ENCODE results near the gene AKT1. TPM values are rescaled to one million over a fixed set of nuclear protein-coding genes. Genes with fewer than 3 reads are reported as not detected.

The AKT1 gene
- total and polyA plus RNA-seq, 2 experiments from 2014 or later: 19.2 to 78.7 TPM

DNA sequence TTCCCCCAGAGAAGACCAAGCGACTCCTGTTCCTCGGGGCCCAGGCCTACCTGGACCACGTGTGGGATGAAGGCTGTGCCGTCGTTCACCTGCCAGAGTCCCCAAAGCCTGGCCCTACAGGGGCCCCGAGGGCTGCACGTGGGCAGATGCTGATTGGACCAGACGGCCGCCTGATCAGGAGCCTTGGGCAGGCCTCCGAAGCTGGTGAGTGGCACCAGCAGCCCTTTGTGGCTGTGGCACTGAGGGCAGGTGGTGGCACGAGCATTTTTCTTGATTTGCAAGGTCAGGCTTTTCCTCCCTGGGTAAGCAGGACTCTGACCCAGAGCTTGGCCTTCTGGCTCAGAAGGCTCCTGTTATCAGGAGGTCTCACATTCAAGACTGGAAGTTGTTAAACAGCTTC lies 39.9 kb downstream of the AKT1 start (continued):
- TF ChIP-seq, protein P1, sequence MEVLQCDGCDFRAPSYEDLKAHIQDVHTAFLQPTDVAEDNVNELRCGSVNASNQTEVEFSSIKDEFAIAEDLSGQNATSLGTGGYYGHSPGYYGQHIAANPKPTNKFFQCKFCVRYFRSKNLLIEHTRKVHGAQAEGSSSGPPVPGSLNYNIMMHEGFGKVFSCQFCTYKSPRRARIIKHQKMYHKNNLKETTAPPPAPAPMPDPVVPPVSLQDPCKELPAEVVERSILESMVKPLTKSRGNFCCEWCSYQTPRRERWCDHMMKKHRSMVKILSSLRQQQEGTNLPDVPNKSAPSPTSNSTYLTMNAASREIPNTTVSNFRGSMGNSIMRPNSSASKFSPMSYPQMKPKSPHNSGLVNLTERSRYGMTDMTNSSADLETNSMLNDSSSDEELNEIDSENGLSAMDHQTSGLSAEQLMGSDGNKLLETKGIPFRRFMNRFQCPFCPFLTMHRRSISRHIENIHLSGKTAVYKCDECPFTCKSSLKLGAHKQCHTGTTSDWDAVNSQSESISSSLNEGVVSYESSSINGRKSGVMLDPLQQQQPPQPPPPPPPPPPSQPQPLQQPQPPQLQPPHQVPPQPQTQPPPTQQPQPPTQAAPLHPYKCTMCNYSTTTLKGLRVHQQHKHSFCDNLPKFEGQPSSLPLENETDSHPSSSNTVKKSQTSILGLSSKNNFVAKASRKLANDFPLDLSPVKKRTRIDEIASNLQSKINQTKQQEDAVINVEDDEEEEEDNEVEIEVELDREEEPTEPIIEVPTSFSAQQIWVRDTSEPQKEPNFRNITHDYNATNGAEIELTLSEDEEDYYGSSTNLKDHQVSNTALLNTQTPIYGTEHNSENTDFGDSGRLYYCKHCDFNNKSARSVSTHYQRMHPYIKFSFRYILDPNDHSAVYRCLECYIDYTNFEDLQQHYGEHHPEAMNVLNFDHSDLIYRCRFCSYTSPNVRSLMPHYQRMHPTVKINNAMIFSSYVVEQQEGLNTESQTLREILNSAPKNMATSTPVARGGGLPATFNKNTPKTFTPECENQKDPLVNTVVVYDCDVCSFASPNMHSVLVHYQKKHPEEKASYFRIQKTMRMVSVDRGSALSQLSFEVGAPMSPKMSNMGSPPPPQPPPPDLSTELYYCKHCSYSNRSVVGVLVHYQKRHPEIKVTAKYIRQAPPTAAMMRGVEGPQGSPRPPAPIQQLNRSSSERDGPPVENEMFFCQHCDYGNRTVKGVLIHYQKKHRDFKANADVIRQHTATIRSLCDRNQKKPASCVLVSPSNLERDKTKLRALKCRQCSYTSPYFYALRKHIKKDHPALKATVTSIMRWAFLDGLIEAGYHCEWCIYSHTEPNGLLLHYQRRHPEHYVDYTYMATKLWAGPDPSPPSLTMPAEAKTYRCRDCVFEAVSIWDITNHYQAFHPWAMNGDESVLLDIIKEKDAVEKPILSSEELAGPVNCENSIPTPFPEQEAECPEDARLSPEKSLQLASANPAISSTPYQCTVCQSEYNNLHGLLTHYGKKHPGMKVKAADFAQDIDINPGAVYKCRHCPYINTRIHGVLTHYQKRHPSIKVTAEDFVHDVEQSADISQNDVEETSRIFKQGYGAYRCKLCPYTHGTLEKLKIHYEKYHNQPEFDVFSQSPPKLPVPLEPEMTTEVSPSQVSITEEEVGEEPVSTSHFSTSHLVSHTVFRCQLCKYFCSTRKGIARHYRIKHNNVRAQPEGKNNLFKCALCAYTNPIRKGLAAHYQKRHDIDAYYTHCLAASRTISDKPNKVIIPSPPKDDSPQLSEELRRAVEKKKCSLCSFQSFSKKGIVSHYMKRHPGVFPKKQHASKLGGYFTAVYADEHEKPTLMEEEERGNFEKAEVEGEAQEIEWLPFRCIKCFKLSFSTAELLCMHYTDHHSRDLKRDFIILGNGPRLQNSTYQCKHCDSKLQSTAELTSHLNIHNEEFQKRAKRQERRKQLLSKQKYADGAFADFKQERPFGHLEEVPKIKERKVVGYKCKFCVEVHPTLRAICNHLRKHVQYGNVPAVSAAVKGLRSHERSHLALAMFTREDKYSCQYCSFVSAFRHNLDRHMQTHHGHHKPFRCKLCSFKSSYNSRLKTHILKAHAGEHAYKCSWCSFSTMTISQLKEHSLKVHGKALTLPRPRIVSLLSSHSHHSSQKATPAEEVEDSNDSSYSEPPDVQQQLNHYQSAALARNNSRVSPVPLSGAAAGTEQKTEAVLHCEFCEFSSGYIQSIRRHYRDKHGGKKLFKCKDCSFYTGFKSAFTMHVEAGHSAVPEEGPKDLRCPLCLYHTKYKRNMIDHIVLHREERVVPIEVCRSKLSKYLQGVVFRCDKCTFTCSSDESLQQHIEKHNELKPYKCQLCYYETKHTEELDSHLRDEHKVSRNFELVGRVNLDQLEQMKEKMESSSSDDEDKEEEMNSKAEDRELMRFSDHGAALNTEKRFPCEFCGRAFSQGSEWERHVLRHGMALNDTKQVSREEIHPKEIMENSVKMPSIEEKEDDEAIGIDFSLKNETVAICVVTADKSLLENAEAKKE (CRISPR knock-in tag; IDR thresholded peaks at IDR 0.05): no peak
- no peak for TF ChIP-seq CREB1 (CRISPR knock-in tag; IDR thresholded peaks at IDR 0.05; ENCODE audit: low read depth)

DNA sequence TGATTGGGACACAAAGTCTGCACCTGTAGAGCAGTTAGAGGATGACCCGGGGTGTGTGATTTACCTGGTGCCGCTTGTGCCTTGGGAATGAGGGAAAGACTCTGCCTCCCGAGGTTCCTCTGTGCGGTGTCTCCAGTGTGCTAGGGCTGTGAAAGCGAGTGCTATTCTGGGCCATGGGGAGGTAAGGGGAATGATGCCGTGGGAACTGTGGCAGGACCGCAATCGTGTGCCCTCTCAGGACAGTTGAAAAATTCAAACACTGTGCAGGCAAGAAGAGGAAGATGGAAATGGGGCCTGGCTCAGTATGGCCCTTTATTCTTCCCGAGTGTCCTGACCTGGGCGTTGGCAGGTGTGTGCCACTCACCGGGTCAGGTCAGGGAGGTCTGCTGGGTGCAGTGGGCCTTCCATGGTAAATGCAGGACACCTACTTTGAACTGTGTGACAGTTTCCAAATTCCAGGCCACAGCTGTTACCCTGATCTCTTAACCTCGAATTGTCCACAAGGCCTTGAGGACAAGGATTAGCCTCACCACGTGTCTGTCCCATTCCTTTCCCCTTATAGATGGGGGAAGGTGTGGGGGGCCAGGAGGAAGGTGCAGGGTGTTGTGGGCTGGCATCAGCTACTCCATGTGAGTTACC lies 41.2 kb downstream of the AKT1 start:
- peaks cover 39% of the 10 kb centered on the region for H3K79me2 ChIP-seq (replicated peaks; ENCODE audit: insufficient read depth)
- H3K27ac Mint-ChIP-seq: peak overlapping the region; percentile 79; the same call in 1 of the 2 replicates
- no peak overlapping the region for H2AFZ ChIP-seq
- no peak for TF ChIP-seq EZH2 (IDR thresholded peaks at IDR 0.05; ENCODE audit: low read depth, unreplicated experiment)
- TF ChIP-seq, protein P1 (CRISPR knock-in tag; IDR thresholded peaks at IDR 0.05): no peak
- no peak for TF ChIP-seq STAT1 (IDR thresholded peaks at IDR 0.05; ENCODE audit: unreplicated experiment)

More for the DNA sequence above, 41.2 kb downstream of the AKT1 start:
- H3K4me1 ChIP-seq (ENCODE audit: insufficient read depth): peaks cover 6% of the 10 kb centered on the region; the same call in 1 of the 2 replicates
- DNase-seq (ENCODE audit: low spot score) (no peak), ATAC-seq (no peak)
- peaks cover 62% of the 10 kb centered on the region for H3K36me3 Mint-ChIP-seq (ENCODE audit: low read depth)
- H3F3A ChIP-seq (replicated peaks; ENCODE audit: low read depth): no peaks in the 10 kb centered on the region
- H3K4me1 Mint-ChIP-seq: peaks cover 14% of the 10 kb centered on the region
- peaks cover 11% of the 10 kb centered on the region for H4K20me1 ChIP-seq (replicated peaks; ENCODE audit: insufficient read depth)
- peaks cover 25% of the 10 kb centered on the region for H3K9me3 Mint-ChIP-seq
- peak overlapping the region; percentile 86 for H3K4me3 Mint-ChIP-seq
- no peaks in the 10 kb centered on the region for H3K9me2 ChIP-seq (ENCODE audit: insufficient read depth)
- H3K27me3 ChIP-seq (ENCODE audit: insufficient read depth): no peaks in the 10 kb centered on the region
- H3K27me3 Mint-ChIP-seq (ENCODE audit: insufficient read depth, low read depth, poor library complexity): peaks cover 27% of the 10 kb centered on the region
- peaks cover 5% of the 10 kb centered on the region; the same call in 1 of the 2 replicates for H3K36me3 ChIP-seq (ENCODE audit: insufficient read depth)
- peak overlapping the region; percentile 93 for H3K4me3 ChIP-seq
- H3K27ac ChIP-seq (ENCODE audit: low read depth): no peak overlapping the region
- H3K4me2 ChIP-seq: peak overlapping the region; percentile 99

Data from GM23338 (cell line).